Measurements from ENCODE around the gene CLOCK.
"Not testable (repeated sequence)": the region's sequence is repeated elsewhere in the genome, so short reads cannot be mapped to it uniquely, and the experiment has no call there.

CLOCK gene

GRCh38 chr4:55546756-55547465, at the start of gene CLOCK:
CLOCK (minus strand) TSS chr4:55546909; CDS start chr4:55482785, 64,124 bp downstream.
- peak; percentile 56 for DNase-seq

GRCh38 chr4:55592014-55592413, 45.3 kb upstream of the CLOCK start, which contains the start of gene PDCL2:
PDCL2 (minus strand) TSS chr4:55592245; CDS start chr4:55592109, 136 bp downstream.
- no peak for DNase-seq

GRCh38 chr4:55588160-55588559, 41.5 kb upstream of the CLOCK start:
- DNase-seq: no peak

- DNase-seq: not testable (repeated sequence)
These were observed 36.1 kb upstream of the CLOCK start for GRCh38 chr4:55582773-55583172.

- no peak for DNase-seq
These were observed 31.8 kb upstream of the CLOCK start for GRCh38 chr4:55578341-55579010.

- DNase-seq: no peak
These were observed 28.8 kb upstream of the CLOCK start for GRCh38 chr4:55575513-55575912.

- DNase-seq: no peak
These were observed 27.5 kb upstream of the CLOCK start for GRCh38 chr4:55574252-55574651.

- no peak for DNase-seq
These were observed 25.1 kb upstream of the CLOCK start for GRCh38 chr4:55571806-55572205.

- no peak for DNase-seq
These were observed 22.3 kb upstream of the CLOCK start for GRCh38 chr4:55568905-55569504.

- DNase-seq: no peak
These were observed 15.2 kb upstream of the CLOCK start for GRCh38 chr4:55561889-55562288.

GRCh38 chr4:55560096-55560495, 13.4 kb upstream of the CLOCK start:
- DNase-seq: no peak

GRCh38 chr4:55554453-55555030, 7.8 kb upstream of the CLOCK start:
- DNase-seq: no peak

- DNase-seq: no peak
These were observed 6.9 kb upstream of the CLOCK start for GRCh38 chr4:55553441-55554201.

- DNase-seq: not testable (repeated sequence)
These were observed 5.3 kb upstream of the CLOCK start for GRCh38 chr4:55551964-55552363.

- no peak for DNase-seq
These were observed 3.2 kb upstream of the CLOCK start for GRCh38 chr4:55549888-55550287.

- no peak for DNase-seq
These were observed 1.2 kb upstream of the CLOCK start for GRCh38 chr4:55547918-55548317.

GRCh38 chr4:55547466-55547770, 709 bp upstream of the CLOCK start:
- DNase-seq: no peak

- no peak for DNase-seq
These were observed 278 bp downstream of the CLOCK start for GRCh38 chr4:55546506-55546755.

- no peak for DNase-seq
These were observed 836 bp downstream of the CLOCK start for GRCh38 chr4:55545641-55546505.

- DNase-seq: no peak
These were observed 1.6 kb downstream of the CLOCK start for GRCh38 chr4:55545151-55545550.

- DNase-seq: no peak
These were observed 2.9 kb downstream of the CLOCK start for GRCh38 chr4:55543858-55544257.

GRCh38 chr4:55540271-55540670, 6.4 kb downstream of the CLOCK start:
- no peak for DNase-seq

All from GOT3 (cell line).